OCI-M1 (cell line): ENCODE measurements around the gene COQ8B.

Experiments
- DNase-seq: peaks from one replicate; lab custom pipeline; 2025; lab: John Stamatoyannopoulos, UW

COQ8B gene

DNA sequence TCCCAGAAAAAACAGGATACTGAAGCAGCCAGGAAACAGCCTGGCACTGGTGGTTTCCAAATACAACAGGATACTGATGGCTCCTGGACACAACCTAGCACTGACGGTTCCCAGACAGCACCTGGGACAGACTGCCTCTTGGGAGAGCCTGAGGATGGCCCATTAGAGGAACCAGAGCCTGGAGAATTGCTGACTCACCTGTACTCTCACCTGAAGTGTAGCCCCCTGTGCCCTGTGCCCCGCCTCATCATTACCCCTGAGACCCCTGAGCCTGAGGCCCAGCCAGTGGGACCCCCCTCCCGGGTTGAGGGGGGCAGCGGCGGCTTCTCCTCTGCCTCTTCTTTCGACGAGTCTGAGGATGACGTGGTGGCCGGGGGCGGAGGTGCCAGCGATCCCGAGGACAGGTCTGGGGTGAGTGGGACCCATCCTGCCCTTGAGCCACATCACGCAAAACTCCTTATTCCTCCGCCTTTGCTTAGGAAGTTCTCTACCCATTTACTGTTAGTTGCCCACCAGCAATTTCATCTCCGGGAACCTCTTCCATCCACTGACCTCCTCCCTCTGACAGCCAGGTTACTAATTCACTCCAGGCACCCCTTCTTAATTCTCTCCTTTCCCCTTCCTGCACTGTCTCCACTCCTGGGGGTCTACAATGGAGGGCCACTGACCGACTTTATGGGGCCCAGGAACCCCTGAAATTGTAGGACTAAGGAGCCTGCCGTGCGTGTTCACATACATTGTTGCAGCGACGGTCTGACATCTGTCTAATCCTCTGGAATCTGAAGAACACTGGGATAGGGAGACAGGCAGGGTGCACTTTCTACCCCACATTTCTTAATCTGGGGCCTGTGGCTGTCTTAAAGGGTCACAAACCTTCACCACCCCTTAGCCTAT is 1.4 kb upstream of the COQ8B start:
- no peak for DNase-seq

DNA sequence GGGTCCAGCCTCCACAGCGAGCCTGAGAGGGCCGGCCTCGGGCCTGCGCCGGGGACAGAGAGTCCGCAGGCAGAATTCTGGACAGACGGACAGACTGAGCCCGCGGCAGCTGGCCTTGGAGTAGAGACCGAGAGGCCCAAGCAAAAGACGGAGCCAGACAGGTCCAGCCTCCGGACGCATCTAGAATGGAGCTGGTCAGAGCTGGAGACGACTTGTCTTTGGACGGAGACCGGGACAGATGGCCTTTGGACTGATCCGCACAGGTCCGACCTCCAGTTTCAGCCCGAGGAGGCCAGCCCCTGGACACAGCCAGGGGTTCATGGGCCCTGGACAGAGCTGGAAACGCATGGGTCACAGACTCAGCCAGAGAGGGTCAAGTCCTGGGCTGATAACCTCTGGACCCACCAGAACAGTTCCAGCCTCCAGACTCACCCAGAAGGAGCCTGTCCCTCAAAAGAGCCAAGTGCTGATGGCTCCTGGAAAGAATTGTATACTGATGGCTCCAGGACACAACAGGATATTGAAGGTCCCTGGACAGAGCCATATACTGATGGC is 716 bp upstream of the COQ8B start:
- no peak for DNase-seq

DNA sequence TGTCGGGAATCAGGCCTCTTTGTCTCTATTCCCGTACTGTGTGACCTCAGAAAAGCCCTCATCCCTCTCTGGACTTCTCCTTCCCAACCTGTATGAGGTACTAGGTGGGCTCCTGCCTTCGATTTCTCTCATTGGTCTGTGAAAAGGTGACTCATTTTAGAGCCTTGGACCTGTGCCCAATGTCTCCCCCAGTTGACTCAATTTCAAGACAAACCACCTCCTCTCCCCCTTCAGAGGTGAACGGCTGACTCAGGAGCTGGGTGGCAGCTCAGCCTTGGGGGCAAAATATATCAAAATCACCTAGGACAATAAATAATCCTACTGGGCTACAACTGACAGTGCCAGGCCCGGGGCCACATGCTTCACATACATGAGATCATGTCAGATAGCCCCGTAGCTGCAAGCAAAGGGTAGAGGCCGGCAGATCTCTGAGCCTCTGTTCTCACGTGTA is 630 bp downstream of the COQ8B start:
- no peak for DNase-seq

DNA sequence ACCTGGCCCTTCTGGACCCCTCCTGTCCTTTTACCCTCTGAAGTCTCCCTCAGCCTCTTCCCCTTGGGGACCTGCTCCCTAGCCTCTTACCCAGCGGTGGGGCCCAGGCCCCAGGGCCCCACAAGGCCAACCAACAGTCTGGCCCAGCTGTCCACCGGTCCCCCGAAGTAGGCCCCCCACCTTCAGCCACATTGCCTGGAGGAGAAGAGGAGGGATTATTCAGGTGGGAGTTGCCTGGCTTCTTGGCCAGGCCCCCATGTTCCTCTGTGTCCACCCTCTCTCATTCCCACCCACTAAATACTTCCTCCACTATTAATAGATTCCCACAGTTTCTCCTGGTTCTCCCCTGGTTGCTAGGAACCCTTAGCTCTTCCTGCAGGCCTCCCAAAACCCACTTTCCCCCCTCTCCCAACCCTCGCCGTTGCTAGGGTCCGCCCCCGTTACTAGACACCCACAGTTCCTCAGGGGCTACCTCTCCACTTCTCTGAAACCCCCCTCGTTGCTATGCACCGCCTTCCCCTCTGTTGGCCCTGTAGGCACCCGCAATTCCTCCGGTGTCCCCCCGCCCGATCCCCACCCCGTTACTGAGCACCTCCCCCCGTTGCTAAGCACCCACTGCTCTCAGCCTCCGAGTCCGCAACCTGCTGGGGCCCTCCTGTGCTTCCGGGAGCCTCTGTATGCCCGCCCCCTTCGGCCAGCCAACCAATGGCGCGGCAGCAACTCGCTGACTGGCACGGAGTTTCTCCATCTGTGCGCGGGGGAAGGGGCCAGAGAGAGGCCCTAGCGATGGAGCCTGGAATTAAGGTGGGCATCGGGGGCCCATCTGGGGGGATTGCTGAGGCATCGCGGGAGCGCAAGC is 2.0 kb downstream of the COQ8B start:
- peak; percentile 96 for DNase-seq

DNA sequence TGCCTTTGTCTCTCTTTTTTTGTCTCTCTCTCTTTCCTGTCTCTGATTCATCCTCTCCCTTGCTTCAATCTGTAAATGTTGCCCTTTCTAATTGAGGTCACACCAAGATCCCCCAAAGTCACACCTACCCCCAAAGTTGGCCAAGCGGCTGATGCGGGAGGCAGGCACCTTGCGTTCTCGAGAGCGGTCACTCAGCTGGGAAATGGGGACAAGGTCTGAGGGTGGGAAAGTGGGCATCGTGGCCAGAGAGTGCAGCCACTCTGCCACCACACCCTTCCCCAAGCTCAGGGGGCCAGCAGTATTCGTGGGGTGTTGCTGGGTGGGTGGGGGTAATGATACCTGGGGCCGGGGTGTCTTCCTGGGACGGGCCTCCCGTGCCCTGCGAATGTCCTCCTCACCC is 2.7 kb downstream of the COQ8B start:
- DNase-seq = no peak

DNA sequence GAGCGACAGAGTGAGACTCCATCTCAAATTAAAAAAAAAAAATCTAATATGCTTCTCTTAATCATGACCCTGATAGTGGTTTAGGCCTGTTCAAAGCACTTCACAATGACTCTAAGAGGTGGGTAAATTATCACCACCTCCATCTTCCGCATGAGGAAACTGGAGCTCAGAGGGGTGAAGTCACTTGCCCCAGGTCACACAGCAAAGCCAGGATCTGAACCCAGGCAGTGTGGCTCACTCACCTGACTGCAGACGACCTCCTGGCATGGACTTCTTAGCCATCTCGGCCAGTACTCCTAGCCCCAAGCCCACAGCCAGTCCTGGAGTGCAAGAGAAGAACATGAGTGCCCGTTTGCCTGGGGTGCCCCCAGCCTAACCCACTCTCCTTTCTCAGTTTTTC is 6.9 kb downstream of the COQ8B start:
- DNase-seq = no peak

DNA sequence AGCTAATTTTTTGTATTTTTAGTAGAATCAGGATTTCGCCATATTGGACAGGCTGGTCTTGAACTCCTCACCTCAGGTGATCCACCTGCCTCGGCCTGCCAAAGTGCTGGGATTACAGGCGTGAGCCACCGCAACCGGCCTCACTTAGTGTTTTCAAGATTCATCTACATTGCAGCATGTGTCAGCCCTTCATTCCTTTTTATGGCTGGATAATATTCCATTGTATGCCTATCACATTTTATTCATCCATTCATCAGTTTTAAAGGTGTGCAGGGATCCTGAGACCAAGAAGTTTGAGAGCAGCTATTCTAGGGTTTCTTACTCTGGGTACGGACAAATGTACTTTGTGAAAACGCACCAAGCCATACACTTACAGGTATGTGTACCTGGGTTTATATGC is 9.1 kb downstream of the COQ8B start:
- DNase-seq = no peak

DNA sequence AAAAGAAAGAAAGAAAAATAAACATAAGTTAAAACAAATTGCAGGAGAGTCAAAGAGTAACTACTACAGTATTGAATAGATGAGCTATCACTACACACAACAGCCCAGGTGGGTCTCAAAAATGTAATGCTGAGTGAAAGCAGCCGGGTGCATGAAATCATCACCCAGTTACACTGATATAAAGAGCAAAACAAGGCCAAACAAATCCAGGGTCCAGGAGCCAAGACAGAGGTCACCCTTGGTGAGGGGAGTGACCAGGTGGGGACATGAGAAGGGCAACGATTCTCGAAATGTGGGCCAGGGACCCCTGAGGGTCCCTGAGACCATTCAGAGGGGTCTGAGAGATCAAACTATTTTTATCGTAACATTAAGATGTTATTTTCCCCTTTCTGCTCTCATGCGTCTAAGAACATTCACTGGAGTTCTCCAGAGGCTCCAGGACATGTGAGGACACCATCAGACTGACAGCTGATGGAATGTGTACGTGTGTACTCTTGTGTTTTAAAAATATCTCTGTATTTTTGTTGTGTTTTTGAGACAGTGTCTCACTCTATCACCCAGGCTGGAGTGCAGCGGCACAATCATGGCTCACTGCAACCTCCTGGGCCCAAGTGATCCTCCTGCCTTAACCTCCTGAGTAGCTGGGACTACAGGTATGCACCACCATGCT is 10.6 kb downstream of the COQ8B start:
- no peak for DNase-seq

DNA sequence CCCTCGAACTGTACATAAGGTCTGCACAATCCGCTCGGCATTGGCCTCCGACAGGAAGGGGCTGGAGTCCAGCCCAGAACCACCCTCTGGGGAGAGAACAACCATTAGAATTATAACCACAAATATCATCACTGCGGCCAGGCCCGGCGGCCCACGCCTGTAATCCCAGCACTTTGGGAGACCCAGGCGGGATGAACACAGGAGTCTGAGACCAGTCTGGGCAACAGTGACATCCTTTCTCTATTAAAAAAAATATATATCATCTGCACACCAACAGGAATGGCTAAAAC is 11.4 kb downstream of the COQ8B start:
- DNase-seq = no peak

DNA sequence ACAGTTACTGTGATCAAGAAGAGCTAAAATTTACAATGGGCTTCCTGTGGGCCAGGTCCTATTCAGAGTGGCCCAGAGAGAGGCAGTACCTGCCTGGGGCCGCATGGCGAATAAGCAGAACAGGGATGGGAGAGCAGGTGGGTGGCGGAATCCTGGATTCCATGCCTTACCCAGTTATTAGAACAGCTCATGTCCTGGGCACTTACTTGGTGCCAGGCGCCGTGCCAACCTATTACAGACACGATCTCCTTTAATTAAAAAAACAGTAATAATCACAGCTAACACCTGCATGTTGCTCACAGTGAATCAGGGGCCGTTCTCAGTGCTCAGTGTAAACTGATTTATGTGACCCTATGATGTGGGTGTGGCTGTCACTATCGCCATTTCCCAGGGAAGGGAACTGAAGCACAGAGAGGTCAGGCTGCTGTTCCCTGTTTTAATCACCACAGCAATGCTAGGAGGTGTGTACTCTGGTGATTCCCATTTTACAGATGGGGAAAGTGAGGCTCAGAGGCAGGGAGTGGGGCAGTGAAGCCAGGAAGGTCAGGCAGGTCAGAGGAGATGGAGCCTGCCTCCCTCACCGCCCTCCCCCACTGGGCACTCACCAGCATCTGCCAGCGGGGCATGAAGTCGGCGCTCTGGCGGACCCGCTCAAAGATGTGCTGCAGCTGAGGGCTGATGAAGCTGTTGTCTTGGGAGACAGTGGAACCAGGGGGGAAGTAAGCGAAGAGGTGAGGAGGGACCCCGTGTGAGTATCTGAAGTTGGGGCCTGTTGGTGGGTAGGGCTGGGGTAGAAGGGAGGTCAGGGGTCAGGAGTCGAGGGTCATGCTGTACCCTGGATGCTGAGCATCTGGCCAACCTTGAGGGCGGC is 12.0 kb downstream of the COQ8B start:
- DNase-seq = no peak

DNA sequence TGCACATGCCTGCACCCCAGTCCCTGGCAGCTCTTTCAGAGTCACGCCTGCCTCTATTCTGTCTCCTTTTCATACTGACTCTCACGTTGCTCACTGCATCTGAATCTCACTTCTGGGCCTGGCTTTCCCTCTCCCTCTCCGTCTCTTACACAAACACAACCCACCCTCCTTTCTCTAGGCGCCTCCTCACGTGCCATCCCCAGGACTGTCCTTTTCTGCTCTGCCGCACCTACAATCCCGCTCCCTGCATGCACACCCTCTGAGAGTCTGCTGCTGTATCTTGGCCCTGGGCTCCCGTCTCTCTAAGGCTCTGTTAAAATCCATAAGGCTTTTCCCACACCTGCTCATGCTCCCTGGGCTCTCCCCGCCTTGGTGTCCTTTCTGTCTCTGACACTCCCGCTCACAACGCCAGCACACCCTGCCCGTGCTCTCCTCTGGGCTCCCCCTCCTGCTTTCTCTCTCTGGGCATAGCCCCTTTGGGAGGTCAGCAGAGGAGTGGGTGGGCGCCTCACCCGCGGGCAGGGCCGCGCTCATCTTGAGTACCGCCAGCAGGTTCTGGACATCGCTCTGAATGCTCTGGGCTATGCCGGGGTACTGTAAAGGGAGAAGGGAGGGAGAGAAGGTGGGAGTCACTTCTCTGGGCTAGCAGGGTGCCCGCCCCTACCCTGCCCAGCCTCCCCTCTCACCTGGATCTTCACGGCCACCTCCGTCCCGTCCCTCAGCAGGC is 13.5 kb downstream of the COQ8B start:
- no peak for DNase-seq

DNA sequence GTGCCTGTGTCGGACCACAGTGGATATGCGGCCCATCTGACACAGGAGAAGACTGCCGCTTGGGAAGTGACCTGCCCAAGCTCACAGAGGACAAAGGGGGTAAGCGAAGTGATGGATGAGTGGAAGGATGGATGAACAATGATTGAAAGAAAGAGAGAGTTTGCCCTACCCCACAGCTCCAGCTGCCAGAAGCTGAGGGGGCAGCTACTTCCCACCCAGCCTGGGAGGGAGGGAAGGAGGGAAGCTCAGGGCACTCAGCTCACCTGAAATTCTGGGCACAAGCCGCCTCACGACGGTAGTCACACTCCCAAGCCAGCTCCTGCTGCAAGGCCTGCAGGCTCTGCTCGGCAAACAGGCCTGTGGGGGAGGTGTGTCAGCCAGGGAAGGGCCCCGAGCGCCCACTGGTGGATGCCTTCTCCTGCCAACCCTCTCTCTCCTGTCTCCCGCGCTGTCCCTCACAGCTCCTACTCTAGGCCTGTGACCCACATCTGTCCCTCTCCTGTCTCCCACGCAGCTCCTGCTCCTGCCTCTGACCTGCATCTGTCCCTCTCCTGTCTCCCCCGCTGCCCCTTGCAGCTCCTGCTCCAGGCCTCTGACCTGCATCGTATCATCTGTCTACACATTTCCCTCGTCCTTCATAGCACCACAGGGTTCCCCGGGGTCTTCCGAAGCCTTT is 14.2 kb downstream of the COQ8B start:
- DNase-seq = peak; percentile 79

DNA sequence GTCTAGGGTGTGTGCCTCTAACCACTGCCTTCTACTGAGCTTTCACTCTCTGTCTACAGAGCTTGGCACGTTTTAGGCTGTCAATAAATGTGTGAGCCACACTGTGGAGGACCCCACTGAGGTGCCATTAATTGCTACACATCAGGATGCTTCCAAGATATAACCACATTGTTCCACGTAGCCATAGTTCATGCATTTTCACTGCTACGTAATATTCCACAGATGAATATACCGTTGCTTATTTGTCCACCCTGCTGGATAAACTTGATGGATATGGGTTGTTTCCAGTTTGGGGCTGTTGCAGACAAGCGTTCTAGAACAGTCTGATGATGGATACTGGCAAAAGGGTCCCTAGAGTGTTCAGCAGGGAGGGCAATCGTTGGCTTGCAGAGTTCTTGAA is 14.9 kb downstream of the COQ8B start:
- DNase-seq = no peak

DNA sequence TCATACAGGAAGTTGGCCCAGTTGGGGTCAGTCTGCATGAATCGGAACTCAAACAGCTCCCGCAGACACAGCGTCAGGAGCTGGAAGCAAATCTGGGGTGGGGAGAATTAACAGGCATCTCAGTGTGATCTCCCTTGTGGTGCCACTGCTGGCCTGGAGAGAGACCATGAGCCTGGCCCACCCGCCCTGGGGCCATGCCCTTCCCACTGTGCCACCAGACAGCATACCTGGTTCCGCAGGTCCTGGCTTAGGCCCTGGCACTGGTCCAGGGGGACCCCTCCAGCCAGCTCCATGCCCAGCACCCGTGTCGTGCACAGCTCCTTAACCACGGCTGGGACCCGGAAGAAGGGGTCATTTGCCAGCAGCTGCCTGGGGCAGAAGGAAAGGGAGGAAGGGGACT is 16.6 kb downstream of the COQ8B start:
- no peak for DNase-seq

DNA sequence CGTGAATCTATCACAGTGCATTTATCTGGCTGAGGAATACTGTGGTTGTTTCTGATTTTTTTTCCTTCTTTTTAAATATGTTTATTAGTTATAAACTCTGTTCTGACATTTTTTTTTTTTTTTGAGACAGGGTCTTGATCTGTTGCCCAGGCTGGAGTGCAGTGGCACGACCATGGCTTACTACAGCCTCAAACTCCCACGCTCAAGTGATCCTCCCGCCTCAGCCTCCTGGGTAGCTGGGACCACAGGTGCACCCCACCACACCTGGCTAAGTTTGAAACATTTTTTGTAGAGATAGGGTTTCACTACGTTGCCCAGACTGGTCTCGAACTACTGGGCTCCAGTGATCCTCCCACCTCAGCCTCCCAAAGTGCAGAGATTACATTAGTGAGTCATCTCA is 19.7 kb downstream of the COQ8B start:
- no peak for DNase-seq

DNA sequence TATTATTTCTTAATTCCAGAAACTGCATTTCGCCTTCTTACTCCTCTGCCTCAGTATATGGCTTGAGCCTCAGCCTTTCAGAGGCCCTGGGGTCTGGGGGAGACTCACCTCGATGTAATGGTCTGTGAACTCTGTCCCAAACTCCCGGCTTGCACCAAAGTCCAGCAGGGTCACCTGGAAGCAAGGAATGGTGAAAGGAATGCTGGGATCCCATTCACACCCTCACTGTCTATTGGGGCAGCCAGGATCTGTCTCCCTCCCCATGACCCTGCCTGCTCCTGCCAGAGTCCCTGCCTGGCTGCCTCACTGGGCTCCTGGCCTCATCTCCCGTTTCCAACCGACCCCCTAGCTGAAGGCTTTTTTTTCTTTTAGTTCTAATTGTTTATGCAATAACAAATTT is 20.8 kb downstream of the COQ8B start:
- no peak for DNase-seq

DNA sequence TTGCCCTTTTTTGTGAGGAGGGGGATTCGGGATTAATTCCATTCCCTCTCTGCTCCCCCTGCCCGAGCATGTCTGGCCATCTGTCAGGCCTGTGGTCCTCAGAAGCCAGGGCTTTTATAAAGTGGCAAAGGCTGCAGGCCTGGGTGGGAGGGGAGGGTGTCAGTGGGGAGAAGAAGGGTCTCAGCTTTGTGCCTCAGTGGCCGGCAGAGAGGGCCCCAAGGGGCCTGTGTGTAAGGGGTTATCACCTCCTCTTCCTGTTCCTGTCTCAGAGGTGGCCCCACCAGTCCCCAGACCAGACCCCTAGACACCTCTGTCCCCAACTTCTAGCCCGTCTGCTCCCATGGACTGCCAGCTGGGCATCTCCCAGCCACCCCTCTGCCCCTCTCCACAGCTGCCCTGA is 22.8 kb downstream of the COQ8B start:
- DNase-seq = no peak

DNA sequence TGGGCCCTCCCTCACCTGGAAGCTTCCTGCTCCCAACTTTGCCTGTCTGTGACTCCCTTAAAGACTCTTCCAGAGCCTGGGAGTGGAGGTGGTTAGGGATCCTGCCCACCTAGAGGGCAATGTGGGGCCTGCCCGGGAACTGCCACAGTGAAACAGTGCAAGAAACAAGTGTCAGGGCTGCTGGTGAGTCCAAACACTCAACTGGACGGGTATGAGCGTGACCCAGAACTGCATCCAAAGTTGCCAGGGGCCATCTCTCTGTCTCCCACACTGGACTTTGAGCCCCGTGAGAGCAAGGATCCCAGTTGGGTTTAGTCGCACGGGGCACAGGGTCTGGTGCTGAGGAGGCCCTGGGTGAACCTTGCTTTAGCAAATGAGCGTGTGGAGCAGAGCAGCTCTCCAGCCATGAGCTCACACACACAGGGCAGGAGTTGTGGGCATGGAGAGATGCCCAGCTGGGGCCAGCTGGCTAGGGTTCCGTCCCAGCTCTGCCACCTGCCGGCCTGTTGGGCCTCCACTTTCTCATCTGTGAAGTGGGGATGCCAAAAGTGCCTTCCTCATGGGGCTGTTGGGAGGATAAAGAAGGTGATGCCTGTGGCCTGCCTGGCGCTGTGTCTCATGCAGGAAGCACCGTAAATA is 23.4 kb downstream of the COQ8B start:
- DNase-seq = no peak

DNA sequence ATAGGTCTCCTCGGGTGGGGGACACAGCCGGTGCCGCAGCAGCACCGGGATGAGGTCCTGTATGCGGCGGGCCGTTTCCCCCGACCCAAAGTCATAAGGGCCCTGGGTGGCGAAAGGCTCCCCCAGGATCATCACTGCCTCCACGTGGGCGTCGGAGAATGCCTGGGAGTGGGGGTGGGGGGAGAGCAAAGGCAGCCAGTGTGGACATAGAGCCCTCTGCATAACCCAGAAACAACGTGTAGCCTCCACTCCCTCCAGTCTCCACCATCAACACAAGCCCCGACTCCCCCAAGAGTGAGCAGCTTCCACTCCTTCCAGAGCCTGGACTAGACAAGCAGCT is 24.5 kb downstream of the COQ8B start:
- no peak for DNase-seq
